Suppressor macrophage treated with lipopolysaccharide for 4 hours (primary cell): ENCODE results near the gene DIMT1.

ENCODE experiments used
- DNase-seq: peaks from one replicate; pipeline ENCODE4 v3.0.0-alpha.2; 2020

The DIMT1 gene

GRCh38 chr5:62403411-62404250 is at the start of gene DIMT1:
Gene DIMT1, minus strand, starts transcription at chr5:62403905. Its CDS starts 133 bp downstream, at chr5:62403772.
- DNase-seq: peak; percentile 98

- no peak for DNase-seq
Observed at GRCh38 chr5:62450259-62450658, 46.6 kb upstream of the DIMT1 start.

- no peak for DNase-seq
Observed at GRCh38 chr5:62448528-62448927, 44.8 kb upstream of the DIMT1 start.

- peak; percentile 26 for DNase-seq
Observed at GRCh38 chr5:62432621-62433064, 28.9 kb upstream of the DIMT1 start.

GRCh38 chr5:62431735-62432620 is 28.3 kb upstream of the DIMT1 start:
- peak; percentile 3 for DNase-seq

GRCh38 chr5:62424763-62425162 is 21.1 kb upstream of the DIMT1 start:
- no peak for DNase-seq

GRCh38 chr5:62421414-62421813 is 17.7 kb upstream of the DIMT1 start:
- no peak for DNase-seq

- no peak for DNase-seq
Observed at GRCh38 chr5:62419609-62420008, 15.9 kb upstream of the DIMT1 start.

GRCh38 chr5:62418462-62419076 is 14.9 kb upstream of the DIMT1 start:
- DNase-seq: no peak

GRCh38 chr5:62413711-62414110 is 10.0 kb upstream of the DIMT1 start:
- DNase-seq: no peak

- DNase-seq: peak; percentile 99
Observed at GRCh38 chr5:62412549-62413329, 9.0 kb upstream of the DIMT1 start, which contains the start of gene IPO11. Gene IPO11, plus strand, starts transcription at chr5:62412763. Its CDS starts 24,517 bp downstream, at chr5:62437280.

- no peak for DNase-seq
Observed at GRCh38 chr5:62395210-62395950, 8.3 kb downstream of the DIMT1 start.

- DNase-seq: no peak
Observed at GRCh38 chr5:62386824-62387223, 16.9 kb downstream of the DIMT1 start.

- DNase-seq: no peak
Observed at GRCh38 chr5:62385816-62386400, 17.8 kb downstream of the DIMT1 start.

GRCh38 chr5:62385131-62385530 is 18.6 kb downstream of the DIMT1 start:
- no peak for DNase-seq

GRCh38 chr5:62376064-62376463 is 27.6 kb downstream of the DIMT1 start:
- no peak for DNase-seq

- DNase-seq: no peak
Observed at GRCh38 chr5:62375627-62376026, 28.1 kb downstream of the DIMT1 start.

GRCh38 chr5:62374090-62374489 is 29.6 kb downstream of the DIMT1 start:
- DNase-seq: no peak

GRCh38 chr5:62373382-62373781 is 30.3 kb downstream of the DIMT1 start:
- no peak for DNase-seq

GRCh38 chr5:62372600-62372999 is 31.1 kb downstream of the DIMT1 start:
- DNase-seq: no peak

- DNase-seq: no peak
Observed at GRCh38 chr5:62371409-62371808, 32.3 kb downstream of the DIMT1 start.
